ENCODE results near the gene PICK1.

Gene PICK1

GRCh38 chr22:38051261-38051660 is 5.9 kb upstream of the PICK1 start:
- no peak for DNase-seq

- DNase-seq: peak; percentile 41
These were observed 5.0 kb upstream of the PICK1 start for GRCh38 chr22:38051900-38052862.

GRCh38 chr22:38062791-38063190 is 5.6 kb downstream of the PICK1 start:
- DNase-seq: no peak

- no peak for DNase-seq
These were observed 8.3 kb downstream of the PICK1 start for GRCh38 chr22:38065539-38065938.

- no peak for DNase-seq
These were observed 9.3 kb downstream of the PICK1 start for GRCh38 chr22:38066381-38067027.

GRCh38 chr22:38067028-38067415 is 9.8 kb downstream of the PICK1 start:
- no peak for DNase-seq

- DNase-seq: no peak
These were observed 10.7 kb downstream of the PICK1 start for GRCh38 chr22:38067761-38068360.

GRCh38 chr22:38068641-38069371 is 11.6 kb downstream of the PICK1 start:
- no peak for DNase-seq

- peak; percentile 56 for DNase-seq
These were observed 12.4 kb downstream of the PICK1 start for GRCh38 chr22:38069372-38070249.

- no peak for DNase-seq
These were observed 13.2 kb downstream of the PICK1 start for GRCh38 chr22:38070250-38070921.

- DNase-seq: no peak
These were observed 14.5 kb downstream of the PICK1 start for GRCh38 chr22:38071421-38072321.

GRCh38 chr22:38072322-38073149 is 15.3 kb downstream of the PICK1 start:
- DNase-seq: no peak

GRCh38 chr22:38073150-38074130 is 16.2 kb downstream of the PICK1 start:
- DNase-seq: no peak

- no peak for DNase-seq
These were observed 17.2 kb downstream of the PICK1 start for GRCh38 chr22:38074181-38075104.

- DNase-seq: no peak
These were observed 18.1 kb downstream of the PICK1 start for GRCh38 chr22:38075105-38075825.

- DNase-seq: no peak
These were observed 18.8 kb downstream of the PICK1 start for GRCh38 chr22:38075961-38076360.

Data from NCI-H1417 treated with DMSO at 0.1 percent for 48 hours (cell line).